Common myeloid progenitor, CD34-positive (primary cell): ENCODE measurements around the gene PHKB. TPM values are rescaled to one million over a fixed set of nuclear protein-coding genes. Genes with fewer than 3 reads are reported as not detected.

Experiments used
- CTCF ChIA-PET: fragments of 350-600 bp; sonication (Branson Sonifier 250); formaldehyde crosslinking; loops from one replicate; lab custom pipeline; 2021; ENCODE audit warnings: antibody characterized with exemption; lab: Charles Lee
- POLR2A ChIA-PET: fragments of 350-600 bp; sonication (Branson Sonifier 250); formaldehyde crosslinking; loops from one replicate; lab custom pipeline; 2021; ENCODE audit warnings: antibody characterized with exemption; lab: Charles Lee
- DNase-seq, 3 donors: peaks; one replicate each; pipeline versions ENCODE4 v3.0.0 to v3.0.0-alpha.2; 2013
- H3K27ac ChIP-seq, 2 experiments: 1 replicate in 1 of 2; 2 replicates in 1 of 2; pipeline ENCODE4 v1.7.0; 2013; ENCODE audit warnings: inconsistent platforms in 2 of 2, low read length in 2 of 2, mild to moderate bottlenecking in 2 of 2, low read depth in 1 of 2, moderate library complexity in 1 of 2; ENCODE audit not compliant: severe bottlenecking in 2 of 2, insufficient read depth in 1 of 2, poor library complexity in 1 of 2
- H3K27me3 ChIP-seq, 5 experiments: replicated peaks in 2 of 5; 1 replicate in 3 of 5; 2 replicates in 2 of 5; pipeline versions ENCODE4 v1.6.1 to v1.7.0; 2013; ENCODE audit warnings: low read length in 4 of 5, mild to moderate bottlenecking in 2 of 5, moderate library complexity in 2 of 5, inconsistent platforms in 1 of 5; ENCODE audit not compliant: insufficient read depth in 5 of 5, control insufficient read depth in 4 of 5
- H3K36me3 ChIP-seq, 4 experiments: 1 replicate in 2 of 4; 2 replicates in 2 of 4; pipeline versions ENCODE4 v1.6.1 to v1.7.0; 2013; ENCODE audit warnings: low read length in 3 of 4, control low read depth in 1 of 4, mild to moderate bottlenecking in 1 of 4; ENCODE audit not compliant: control insufficient read depth in 4 of 4, insufficient read depth in 4 of 4
- H3K4me1 ChIP-seq, 4 experiments: 1 replicate in 3 of 4; 2 replicates in 1 of 4; pipeline versions ENCODE4 v1.6.1 to v1.7.1; 2013; ENCODE audit warnings: low read length in 3 of 4, mild to moderate bottlenecking in 3 of 4, control low read depth in 1 of 4, inconsistent platforms in 1 of 4, moderate library complexity in 1 of 4; ENCODE audit not compliant: control insufficient read depth in 4 of 4, insufficient read depth in 4 of 4; ENCODE audit errors: control extremely low read depth in 1 of 4
- H3K4me3 ChIP-seq, 7 experiments: 1 replicate in 4 of 7; 2 replicates in 3 of 7; pipeline versions ENCODE4 v1.5.1 to v1.7.0; 2013; ENCODE audit warnings: mild to moderate bottlenecking in 7 of 7, low read length in 6 of 7, moderate library complexity in 6 of 7, inconsistent platforms in 2 of 7, low read depth in 2 of 7, control low read depth in 1 of 7; ENCODE audit not compliant: insufficient read depth in 4 of 7, control insufficient read depth in 1 of 7; ENCODE audit errors: extremely low read depth in 1 of 7
- H3K9me3 ChIP-seq, 5 experiments: 1 replicate in 4 of 5; 2 replicates in 1 of 5; pipeline versions ENCODE4 v1.6.1 to v1.7.1; 2013; ENCODE audit warnings: low read length in 4 of 5, mild to moderate bottlenecking in 2 of 5, inconsistent platforms in 1 of 5, low read depth in 1 of 5, moderate library complexity in 1 of 5; ENCODE audit not compliant: control insufficient read depth in 4 of 5, insufficient read depth in 2 of 5; ENCODE audit errors: control extremely low read depth in 1 of 5
- WGBS: methylation state at CpG from one replicate; pipeline ENCODE4 v1.1.5; 2013; ENCODE audit not compliant: insufficient coverage; 5-methylcytosine and 5-hydroxymethylcytosine counted together
- polyA plus RNA-seq: library from polyadenylated mRNA; unstranded; fragments of 120-200 nt; gene quantifications from one replicate; pipeline ENCODE4 v1.2.1, GENCODE V29; 2013

PHKB gene
- 67.3 TPM for polyA plus RNA-seq

- peaks cover 2 to 15% (median 11%) of the 10 kb centered on the region in 4 experiments for H3K36me3 ChIP-seq
- under 1% methylated on average over 74 of the region's 82 CpGs for WGBS
- CTCF ChIA-PET, result interaction anchor here (0.8 to 1.5 kb wide), 7 partner anchors 9 to 318 kb away, joined by 3 to 7 read pairs (median 3); partner anchors contain the start of gene NETO2
- H3K4me1 ChIP-seq, result peaks cover 4 to 36% (median 22%) of the 10 kb centered on the region in 4 experiments
- POLR2A ChIA-PET, result interaction anchor here (1.0 kb wide), 1 partner anchor 33 kb away, joined by 4 read pairs; no protein-coding TSS in a partner anchor
- H3K27ac ChIP-seq, result peak within 1 kb of the TSS; percentile 96 to 99
- peak; percentile 94 to 98 (median 96) for DNase-seq
- no peaks in the 10 kb centered on the region for H3K27me3 ChIP-seq
- no peaks in the 10 kb centered on the region for H3K9me3 ChIP-seq
- peak within 1 kb of the TSS; percentile 91 to 98 (median 96) for H3K4me3 ChIP-seq
Observed at GRCh38 chr16:47460711-47461597, at the start of gene PHKB, which contains the start of gene ITFG1. PHKB (plus strand) TSS chr16:47461331; CDS start chr16:47461351, 20 bp downstream. ITFG1 (minus strand) TSS chr16:47461063; CDS start chr16:47461045, 18 bp downstream.

DNA sequence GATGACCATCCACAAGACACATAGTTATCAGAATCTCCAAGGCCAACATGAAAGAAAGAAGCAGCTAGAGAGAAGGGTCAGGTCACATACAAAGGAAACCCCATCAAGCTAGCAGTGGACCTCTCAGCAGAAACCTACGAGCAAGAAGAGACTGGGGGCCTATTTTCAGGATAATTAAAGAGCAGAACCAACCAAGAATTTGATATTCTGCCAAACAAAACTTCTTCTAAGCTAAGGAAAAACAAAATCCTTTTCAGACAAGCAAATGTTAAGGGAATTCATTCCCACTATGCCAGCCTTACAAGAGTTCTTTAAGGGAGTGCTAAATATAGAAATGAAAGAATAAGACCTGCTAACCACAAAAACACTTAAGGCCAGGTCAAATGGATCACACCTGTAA is 48.1 kb upstream of the PHKB start:
- Histone ChIP-seq H3K9me3 (no peaks in the 10 kb centered on the region), H3K27ac (no peak overlapping the region), H3K36me3 (peaks cover 0 to 14% (median 2%) of the 10 kb centered on the region in 4 experiments), H3K4me1 (no peaks in the 10 kb centered on the region), H3K4me3 (no peak overlapping the region), H3K27me3 (no peaks in the 10 kb centered on the region)
- DNase-seq, result no peak
- ChIA-PET CTCF (no interaction called here), POLR2A (interaction anchor here (0.7 kb wide), 1 partner anchor 42 kb away, joined by 4 read pairs; no protein-coding TSS in a partner anchor)
- 100% methylated on average over 1 of the region's 1 CpG for WGBS

DNA sequence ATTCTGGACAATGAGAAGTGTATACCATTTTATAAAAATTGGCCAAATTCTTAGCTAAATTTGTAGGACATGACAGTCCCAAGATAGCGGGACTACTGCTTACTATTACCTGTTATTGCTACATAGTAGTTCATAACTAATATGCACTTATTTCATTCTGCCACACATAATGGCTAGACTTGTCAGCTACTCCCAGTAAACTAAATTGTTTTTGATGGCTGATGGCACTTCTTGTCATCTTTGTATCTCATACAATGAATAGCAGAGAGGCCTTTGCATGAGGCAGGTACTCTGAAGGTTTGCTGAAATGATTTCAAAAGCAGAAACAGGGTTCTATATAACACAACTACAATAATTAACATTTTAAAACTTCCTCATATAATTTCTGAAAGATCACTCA is 44.3 kb upstream of the PHKB start:
- Histone ChIP-seq H3K4me1 (no peaks in the 10 kb centered on the region), H3K9me3 (no peaks in the 10 kb centered on the region), H3K27ac (no peak overlapping the region), H3K4me3 (no peak overlapping the region), H3K27me3 (no peaks in the 10 kb centered on the region), H3K36me3 (peaks cover 0 to 10% (median 1%) of the 10 kb centered on the region in 4 experiments)
- POLR2A ChIA-PET, result no interaction called here
- DNase-seq, result no peak
- WGBS, result no CpG with 5 or more reads among the region's 1 CpG
- CTCF ChIA-PET, result no interaction called here

DNA sequence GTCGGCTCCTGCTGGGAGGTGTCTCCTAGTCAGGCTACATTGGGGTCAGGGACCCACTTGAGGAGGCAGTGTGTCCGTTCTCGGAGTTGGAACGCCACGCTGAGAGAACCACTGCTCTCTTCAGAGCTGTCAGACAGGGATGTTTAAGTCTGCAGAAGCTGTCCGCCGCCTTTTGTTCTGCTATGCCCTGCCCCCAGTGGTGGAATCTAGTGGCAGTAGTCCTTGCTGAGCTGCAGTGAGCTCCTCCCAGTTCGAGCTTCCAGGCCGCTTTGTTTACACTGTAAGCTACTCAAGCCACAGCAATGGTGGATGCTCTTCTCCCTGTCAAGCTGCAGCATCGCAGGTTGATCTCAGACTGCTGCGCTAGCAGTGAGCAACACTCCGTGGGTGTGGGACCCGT is 36.3 kb upstream of the PHKB start:
- H3K4me3 ChIP-seq, result no peak overlapping the region
- H3K27me3 ChIP-seq, result no peaks in the 10 kb centered on the region
- ChIA-PET POLR2A (no interaction called here), CTCF (interaction anchor here (0.6 kb wide), 1 partner anchor 61 kb away, joined by 3 read pairs; no protein-coding TSS in a partner anchor)
- DNase-seq, result no peak
- H3K36me3 ChIP-seq, result peaks cover 12 to 33% (median 17%) of the 10 kb centered on the region in 4 experiments
- no peaks in the 10 kb centered on the region for H3K4me1 ChIP-seq
- H3K9me3 ChIP-seq, result peaks cover 0 to 5% (median 0%) of the 10 kb centered on the region in 5 experiments
- 92% methylated on average over 12 of the region's 13 CpGs for WGBS
- H3K27ac ChIP-seq, result no peak overlapping the region

- H3K36me3 ChIP-seq, result peaks cover 14 to 33% (median 19%) of the 10 kb centered on the region in 4 experiments
Observed at GRCh38 chr16:47426806-47427205, 34.3 kb upstream of the PHKB start.

GRCh38 chr16:47431960-47432359 is 29.2 kb upstream of the PHKB start:
- ChIA-PET CTCF (no interaction called here), POLR2A (no interaction called here)

More at GRCh38 chr16:47426806-47427205, 34.3 kb upstream of the PHKB start:
- 100% methylated on average over 1 of the region's 1 CpG for WGBS
- CTCF ChIA-PET, result no interaction called here
- no peaks in the 10 kb centered on the region for H3K4me1 ChIP-seq
- H3K9me3 ChIP-seq, result peaks cover 0 to 5% (median 3%) of the 10 kb centered on the region in 5 experiments
- no peak for DNase-seq
- POLR2A ChIA-PET, result no interaction called here
- no peak overlapping the region for H3K27ac ChIP-seq
- H3K27me3 ChIP-seq, result no peaks in the 10 kb centered on the region
- no peak overlapping the region for H3K4me3 ChIP-seq

More at GRCh38 chr16:47431960-47432359, 29.2 kb upstream of the PHKB start:
- Histone ChIP-seq H3K36me3 (peaks cover 2 to 18% (median 11%) of the 10 kb centered on the region in 4 experiments), H3K27me3 (no peaks in the 10 kb centered on the region), H3K4me1 (no peaks in the 10 kb centered on the region), H3K9me3 (peaks cover 0 to 3% (median 1%) of the 10 kb centered on the region in 5 experiments), H3K4me3 (no peak overlapping the region), H3K27ac (no peak overlapping the region)
- DNase-seq, result no peak
- 83% methylated on average over 2 of the region's 3 CpGs for WGBS
